ENCODE measurements around the gene S100A10. TPM values are rescaled to one million over a fixed set of nuclear protein-coding genes. Genes with fewer than 3 reads are reported as not detected.

The S100A10 gene
- total and polyA plus RNA-seq, 2 experiments from 2014 or later: 35.9 to 634 TPM

DNA sequence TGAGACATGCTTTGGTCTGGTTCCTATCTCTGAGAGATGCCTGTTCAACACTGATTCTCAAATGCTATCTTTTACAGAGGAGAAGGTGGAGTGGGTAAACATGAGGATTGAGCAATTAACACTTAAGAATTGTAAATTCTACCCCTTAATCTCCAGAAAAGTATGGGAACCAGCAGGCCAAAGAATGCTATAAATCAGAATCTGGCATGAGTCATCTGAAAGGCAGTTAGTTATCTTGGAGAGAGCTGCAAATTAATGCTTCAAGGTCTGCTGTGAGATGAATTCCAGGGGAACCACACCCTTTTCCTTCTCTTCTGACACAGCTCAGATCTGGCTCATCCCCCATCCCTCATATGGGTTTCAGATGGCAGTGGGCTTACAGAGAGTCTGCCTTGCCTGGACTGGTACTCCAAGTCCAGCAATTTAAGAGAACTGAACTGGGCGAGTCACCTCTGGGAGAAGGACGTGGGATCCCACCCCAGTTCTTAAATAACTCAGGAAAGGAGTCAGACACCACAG, 5.2 kb downstream of the S100A10 start (continued):
- TF ChIP-seq, protein P1, sequence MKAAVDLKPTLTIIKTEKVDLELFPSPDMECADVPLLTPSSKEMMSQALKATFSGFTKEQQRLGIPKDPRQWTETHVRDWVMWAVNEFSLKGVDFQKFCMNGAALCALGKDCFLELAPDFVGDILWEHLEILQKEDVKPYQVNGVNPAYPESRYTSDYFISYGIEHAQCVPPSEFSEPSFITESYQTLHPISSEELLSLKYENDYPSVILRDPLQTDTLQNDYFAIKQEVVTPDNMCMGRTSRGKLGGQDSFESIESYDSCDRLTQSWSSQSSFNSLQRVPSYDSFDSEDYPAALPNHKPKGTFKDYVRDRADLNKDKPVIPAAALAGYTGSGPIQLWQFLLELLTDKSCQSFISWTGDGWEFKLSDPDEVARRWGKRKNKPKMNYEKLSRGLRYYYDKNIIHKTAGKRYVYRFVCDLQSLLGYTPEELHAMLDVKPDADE (IDR thresholded peaks at IDR 0.05): no peak

DNA sequence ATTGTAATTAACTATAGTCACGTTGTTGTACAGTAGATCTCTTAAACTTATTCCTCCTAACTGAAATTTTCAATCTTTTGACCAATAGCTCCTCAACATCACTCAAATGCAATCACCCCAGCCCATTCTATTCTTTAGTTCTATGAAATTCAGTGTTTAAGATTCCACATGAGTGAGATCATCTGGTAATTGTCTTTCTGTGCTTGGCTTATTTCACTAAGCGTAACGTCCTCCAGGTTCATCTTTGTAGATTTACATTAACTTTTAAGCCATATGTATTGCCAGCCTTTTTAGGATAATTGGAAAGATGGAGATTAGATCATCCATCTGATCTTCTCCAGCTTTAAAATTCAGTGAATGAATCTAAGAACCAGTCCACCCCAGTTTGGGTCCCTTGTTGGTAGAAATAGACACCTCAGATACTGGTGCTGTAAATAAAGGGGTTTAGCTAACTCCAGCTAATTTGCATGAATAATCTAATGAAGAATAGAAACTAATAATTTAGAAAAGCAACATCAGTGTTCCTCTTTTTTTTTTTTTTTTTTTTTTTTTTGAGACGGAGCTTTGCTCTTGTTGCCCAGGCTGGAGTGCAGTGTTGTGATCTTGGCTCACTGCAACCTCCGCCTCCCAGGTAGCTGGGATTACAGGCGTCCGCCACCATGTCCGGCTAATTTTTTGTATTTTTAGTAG, 7.0 kb downstream of the S100A10 start:
- Histone ChIP-seq H3K4me1 (ENCODE audit: insufficient read depth) (peaks cover 31% of the 10 kb centered on the region), H3K36me3 (ENCODE audit: insufficient read depth) (peaks cover 29% of the 10 kb centered on the region), H4K20me1 (replicated peaks; ENCODE audit: insufficient read depth) (peaks cover 11% of the 10 kb centered on the region; the same call in 1 of the 2 replicates), H3K79me2 (replicated peaks; ENCODE audit: insufficient read depth) (peaks cover 46% of the 10 kb centered on the region), H3K9me2 (ENCODE audit: insufficient read depth) (no peaks in the 10 kb centered on the region; the same call in 1 of the 2 replicates), H3F3A (replicated peaks; ENCODE audit: low read depth) (no peaks in the 10 kb centered on the region), H3K27ac (ENCODE audit: low read depth) (no peak overlapping the region), H3K4me2 (no peak overlapping the region), H2AFZ (no peak overlapping the region), H3K27me3 (ENCODE audit: insufficient read depth) (no peaks in the 10 kb centered on the region), H3K4me3 (no peak overlapping the region)
- Mint-ChIP-seq H3K27ac (no peak overlapping the region), H3K4me3 (no peak overlapping the region), H3K4me1 (peaks cover 21% of the 10 kb centered on the region), H3K36me3 (ENCODE audit: low read depth) (no peaks in the 10 kb centered on the region), H3K27me3 (ENCODE audit: insufficient read depth, low read depth, poor library complexity) (peaks cover 2% of the 10 kb centered on the region), H3K9me3 (no peaks in the 10 kb centered on the region)
- no peak for DNase-seq (ENCODE audit: low spot score)
- no peak for ATAC-seq
- TF ChIP-seq ZNF114 (CRISPR knock-in tag; IDR thresholded peaks at IDR 0.05): no peak
- no peak for TF ChIP-seq ZNF331 (CRISPR knock-in tag; IDR thresholded peaks at IDR 0.05; ENCODE audit: low read depth)
- no peak for TF ChIP-seq STAT1 (IDR thresholded peaks at IDR 0.05; ENCODE audit: unreplicated experiment)
- TF ChIP-seq, protein P1 (IDR thresholded peaks at IDR 0.05): no peak
- TF ChIP-seq NANOG (IDR thresholded peaks at IDR 0.05; ENCODE audit: borderline replicate concordance): no peak
- no peak for TF ChIP-seq POLR2AphosphoS5 (IDR thresholded peaks at IDR 0.05; ENCODE audit: low read depth)
- TF ChIP-seq CREB1 (CRISPR knock-in tag; IDR thresholded peaks at IDR 0.05; ENCODE audit: low read depth): no peak
- TF ChIP-seq EZH2phosphoT487 (IDR thresholded peaks at IDR 0.05; ENCODE audit: unreplicated experiment): no peak
- TF ChIP-seq, protein P2, sequence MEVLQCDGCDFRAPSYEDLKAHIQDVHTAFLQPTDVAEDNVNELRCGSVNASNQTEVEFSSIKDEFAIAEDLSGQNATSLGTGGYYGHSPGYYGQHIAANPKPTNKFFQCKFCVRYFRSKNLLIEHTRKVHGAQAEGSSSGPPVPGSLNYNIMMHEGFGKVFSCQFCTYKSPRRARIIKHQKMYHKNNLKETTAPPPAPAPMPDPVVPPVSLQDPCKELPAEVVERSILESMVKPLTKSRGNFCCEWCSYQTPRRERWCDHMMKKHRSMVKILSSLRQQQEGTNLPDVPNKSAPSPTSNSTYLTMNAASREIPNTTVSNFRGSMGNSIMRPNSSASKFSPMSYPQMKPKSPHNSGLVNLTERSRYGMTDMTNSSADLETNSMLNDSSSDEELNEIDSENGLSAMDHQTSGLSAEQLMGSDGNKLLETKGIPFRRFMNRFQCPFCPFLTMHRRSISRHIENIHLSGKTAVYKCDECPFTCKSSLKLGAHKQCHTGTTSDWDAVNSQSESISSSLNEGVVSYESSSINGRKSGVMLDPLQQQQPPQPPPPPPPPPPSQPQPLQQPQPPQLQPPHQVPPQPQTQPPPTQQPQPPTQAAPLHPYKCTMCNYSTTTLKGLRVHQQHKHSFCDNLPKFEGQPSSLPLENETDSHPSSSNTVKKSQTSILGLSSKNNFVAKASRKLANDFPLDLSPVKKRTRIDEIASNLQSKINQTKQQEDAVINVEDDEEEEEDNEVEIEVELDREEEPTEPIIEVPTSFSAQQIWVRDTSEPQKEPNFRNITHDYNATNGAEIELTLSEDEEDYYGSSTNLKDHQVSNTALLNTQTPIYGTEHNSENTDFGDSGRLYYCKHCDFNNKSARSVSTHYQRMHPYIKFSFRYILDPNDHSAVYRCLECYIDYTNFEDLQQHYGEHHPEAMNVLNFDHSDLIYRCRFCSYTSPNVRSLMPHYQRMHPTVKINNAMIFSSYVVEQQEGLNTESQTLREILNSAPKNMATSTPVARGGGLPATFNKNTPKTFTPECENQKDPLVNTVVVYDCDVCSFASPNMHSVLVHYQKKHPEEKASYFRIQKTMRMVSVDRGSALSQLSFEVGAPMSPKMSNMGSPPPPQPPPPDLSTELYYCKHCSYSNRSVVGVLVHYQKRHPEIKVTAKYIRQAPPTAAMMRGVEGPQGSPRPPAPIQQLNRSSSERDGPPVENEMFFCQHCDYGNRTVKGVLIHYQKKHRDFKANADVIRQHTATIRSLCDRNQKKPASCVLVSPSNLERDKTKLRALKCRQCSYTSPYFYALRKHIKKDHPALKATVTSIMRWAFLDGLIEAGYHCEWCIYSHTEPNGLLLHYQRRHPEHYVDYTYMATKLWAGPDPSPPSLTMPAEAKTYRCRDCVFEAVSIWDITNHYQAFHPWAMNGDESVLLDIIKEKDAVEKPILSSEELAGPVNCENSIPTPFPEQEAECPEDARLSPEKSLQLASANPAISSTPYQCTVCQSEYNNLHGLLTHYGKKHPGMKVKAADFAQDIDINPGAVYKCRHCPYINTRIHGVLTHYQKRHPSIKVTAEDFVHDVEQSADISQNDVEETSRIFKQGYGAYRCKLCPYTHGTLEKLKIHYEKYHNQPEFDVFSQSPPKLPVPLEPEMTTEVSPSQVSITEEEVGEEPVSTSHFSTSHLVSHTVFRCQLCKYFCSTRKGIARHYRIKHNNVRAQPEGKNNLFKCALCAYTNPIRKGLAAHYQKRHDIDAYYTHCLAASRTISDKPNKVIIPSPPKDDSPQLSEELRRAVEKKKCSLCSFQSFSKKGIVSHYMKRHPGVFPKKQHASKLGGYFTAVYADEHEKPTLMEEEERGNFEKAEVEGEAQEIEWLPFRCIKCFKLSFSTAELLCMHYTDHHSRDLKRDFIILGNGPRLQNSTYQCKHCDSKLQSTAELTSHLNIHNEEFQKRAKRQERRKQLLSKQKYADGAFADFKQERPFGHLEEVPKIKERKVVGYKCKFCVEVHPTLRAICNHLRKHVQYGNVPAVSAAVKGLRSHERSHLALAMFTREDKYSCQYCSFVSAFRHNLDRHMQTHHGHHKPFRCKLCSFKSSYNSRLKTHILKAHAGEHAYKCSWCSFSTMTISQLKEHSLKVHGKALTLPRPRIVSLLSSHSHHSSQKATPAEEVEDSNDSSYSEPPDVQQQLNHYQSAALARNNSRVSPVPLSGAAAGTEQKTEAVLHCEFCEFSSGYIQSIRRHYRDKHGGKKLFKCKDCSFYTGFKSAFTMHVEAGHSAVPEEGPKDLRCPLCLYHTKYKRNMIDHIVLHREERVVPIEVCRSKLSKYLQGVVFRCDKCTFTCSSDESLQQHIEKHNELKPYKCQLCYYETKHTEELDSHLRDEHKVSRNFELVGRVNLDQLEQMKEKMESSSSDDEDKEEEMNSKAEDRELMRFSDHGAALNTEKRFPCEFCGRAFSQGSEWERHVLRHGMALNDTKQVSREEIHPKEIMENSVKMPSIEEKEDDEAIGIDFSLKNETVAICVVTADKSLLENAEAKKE (CRISPR knock-in tag; IDR thresholded peaks at IDR 0.05): no peak
- no peak for TF ChIP-seq EZH2 (IDR thresholded peaks at IDR 0.05; ENCODE audit: low read depth, unreplicated experiment)
- TF ChIP-seq, protein P3, sequence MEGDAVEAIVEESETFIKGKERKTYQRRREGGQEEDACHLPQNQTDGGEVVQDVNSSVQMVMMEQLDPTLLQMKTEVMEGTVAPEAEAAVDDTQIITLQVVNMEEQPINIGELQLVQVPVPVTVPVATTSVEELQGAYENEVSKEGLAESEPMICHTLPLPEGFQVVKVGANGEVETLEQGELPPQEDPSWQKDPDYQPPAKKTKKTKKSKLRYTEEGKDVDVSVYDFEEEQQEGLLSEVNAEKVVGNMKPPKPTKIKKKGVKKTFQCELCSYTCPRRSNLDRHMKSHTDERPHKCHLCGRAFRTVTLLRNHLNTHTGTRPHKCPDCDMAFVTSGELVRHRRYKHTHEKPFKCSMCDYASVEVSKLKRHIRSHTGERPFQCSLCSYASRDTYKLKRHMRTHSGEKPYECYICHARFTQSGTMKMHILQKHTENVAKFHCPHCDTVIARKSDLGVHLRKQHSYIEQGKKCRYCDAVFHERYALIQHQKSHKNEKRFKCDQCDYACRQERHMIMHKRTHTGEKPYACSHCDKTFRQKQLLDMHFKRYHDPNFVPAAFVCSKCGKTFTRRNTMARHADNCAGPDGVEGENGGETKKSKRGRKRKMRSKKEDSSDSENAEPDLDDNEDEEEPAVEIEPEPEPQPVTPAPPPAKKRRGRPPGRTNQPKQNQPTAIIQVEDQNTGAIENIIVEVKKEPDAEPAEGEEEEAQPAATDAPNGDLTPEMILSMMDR (conservative IDR thresholded peaks at IDR 0.05; ENCODE audit: low read depth in 2 of 2): no peak
